Measurements from ENCODE around the gene MAP7. TPM values are rescaled to one million over a fixed set of nuclear protein-coding genes. Genes with fewer than 3 reads are reported as not detected.

Gene MAP7
- total and polyA plus RNA-seq, 2 of the 13 experiments (the other 11 are each of a cell fraction or from before 2014, with no cell fraction given): 0.04 TPM; not detected in 1

- POLR2A ChIA-PET: no interaction called here
- CTCF ChIA-PET (ENCODE audit: low intra/inter-chr PET ratio, low total read pairs): no interaction called here
- no peaks in the 10 kb centered on the region for H3K27me3 ChIP-seq (ENCODE audit: control insufficient read depth in 1 of 2, insufficient read depth in 2 of 2, low read length in 2 of 2)
- H3K27ac ChIP-seq (ENCODE audit: extremely low read length, insufficient read depth, low read length): no peak overlapping the region
- no peaks in the 10 kb centered on the region for H3K9me3 ChIP-seq (ENCODE audit: low read length)
- intact Hi-C loops (cut with micrococcal nuclease; ENCODE audit: unreplicated experiment) (no loop called here), in situ Hi-C loops (cut with HindIII; ENCODE audit: extremely low pct_ligation_motif_present, low pct_unique_long_range_greater_than_20kb) (no loop called here)
- H3K36me3 ChIP-seq (replicated peaks in 1 of 2; ENCODE audit: control insufficient read depth in 1 of 2, insufficient read depth in 2 of 2, low read length in 2 of 2): no peaks in the 10 kb centered on the region
- DNase-seq (ENCODE audit: low spot score): no peak
- no peak overlapping the region for H3K4me2 ChIP-seq (ENCODE audit: low read depth, low read length)
- no peaks in the 10 kb centered on the region for H3K4me1 ChIP-seq (ENCODE audit: insufficient read depth, low read length)
- ATAC-seq: no peak
- H4K20me1 ChIP-seq (ENCODE audit: insufficient read depth, low read length): no peaks in the 10 kb centered on the region
- no peaks in the 10 kb centered on the region for H3K79me2 ChIP-seq (ENCODE audit: insufficient read depth, low read length)
- FAIRE-seq: no peak
- H3K9ac ChIP-seq (ENCODE audit: insufficient read depth, low read depth, low read length): no peak overlapping the region
- no peak overlapping the region for H2AFZ ChIP-seq (ENCODE audit: low read length)
- H3K4me3 ChIP-seq (replicated peaks in 1 of 3; ENCODE audit: insufficient read depth in 1 of 3, low read depth in 2 of 3, low read length in 3 of 3): no peak overlapping the region
- no peak for TF ChIP-seq CCAR2 (optimal IDR thresholded peaks at IDR 0.05; ENCODE audit: low read depth, low read length)
- no peak for TF ChIP-seq ZNF546 (CRISPR knock-in tag; conservative IDR thresholded peaks at IDR 0.05)
- no peak for TF ChIP-seq ZZZ3 (CRISPR knock-in tag; IDR thresholded peaks at IDR 0.05; ENCODE audit: borderline replicate concordance)
- no peak for TF ChIP-seq HNRNPUL1 (IDR thresholded peaks at IDR 0.05; ENCODE audit: low read depth, low read length)
- no peak for TF ChIP-seq PATZ1 (CRISPR knock-in tag; IDR thresholded peaks at IDR 0.05)
- TF ChIP-seq SIN3B (IDR thresholded peaks at IDR 0.05; ENCODE audit: low read length): no peak
- TF ChIP-seq ZEB1 (IDR thresholded peaks at IDR 0.05; ENCODE audit: insufficient replicate concordance, low read depth): no peak
- TF ChIP-seq, protein P1, sequence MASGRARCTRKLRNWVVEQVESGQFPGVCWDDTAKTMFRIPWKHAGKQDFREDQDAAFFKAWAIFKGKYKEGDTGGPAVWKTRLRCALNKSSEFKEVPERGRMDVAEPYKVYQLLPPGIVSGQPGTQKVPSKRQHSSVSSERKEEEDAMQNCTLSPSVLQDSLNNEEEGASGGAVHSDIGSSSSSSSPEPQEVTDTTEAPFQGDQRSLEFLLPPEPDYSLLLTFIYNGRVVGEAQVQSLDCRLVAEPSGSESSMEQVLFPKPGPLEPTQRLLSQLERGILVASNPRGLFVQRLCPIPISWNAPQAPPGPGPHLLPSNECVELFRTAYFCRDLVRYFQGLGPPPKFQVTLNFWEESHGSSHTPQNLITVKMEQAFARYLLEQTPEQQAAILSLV (CRISPR knock-in tag; IDR thresholded peaks at IDR 0.05; ENCODE audit: borderline replicate concordance): no peak
- TF ChIP-seq KIAA2018 (CRISPR knock-in tag; IDR thresholded peaks at IDR 0.05; ENCODE audit: borderline replicate concordance): no peak
- no peak for TF ChIP-seq MEIS2 (CRISPR knock-in tag; IDR thresholded peaks at IDR 0.05)
- 46% methylated on average over 6 of the region's 6 CpGs for WGBS (ENCODE audit: low lambda C conversion rate)
- no TSS peak for BruUV-seq (replicated peaks)
These were observed 26.6 kb upstream of the MAP7 start for GRCh38 chr6:136576821-136577220.

Data from HepG2 (cell line).